HUDEP-2 (cell line): ENCODE data around the gene CAPZB.
"Not testable (repeated sequence)": the region's sequence is repeated elsewhere in the genome, so short reads cannot be mapped to it uniquely, and the experiment has no call there.

Source experiments
- DNase-seq, 76 experiments: peaks; one replicate each; lab custom pipeline; 2025; ENCODE audit not compliant: unreplicated experiment in 76 of 76; lab: John Stamatoyannopoulos, UW

CAPZB gene

GRCh38 chr1:19317126-19317910, 168.0 kb downstream of the CAPZB start:
- no peak for DNase-seq

GRCh38 chr1:19315378-19316198, 169.8 kb downstream of the CAPZB start:
- DNase-seq = no peak

DNA sequence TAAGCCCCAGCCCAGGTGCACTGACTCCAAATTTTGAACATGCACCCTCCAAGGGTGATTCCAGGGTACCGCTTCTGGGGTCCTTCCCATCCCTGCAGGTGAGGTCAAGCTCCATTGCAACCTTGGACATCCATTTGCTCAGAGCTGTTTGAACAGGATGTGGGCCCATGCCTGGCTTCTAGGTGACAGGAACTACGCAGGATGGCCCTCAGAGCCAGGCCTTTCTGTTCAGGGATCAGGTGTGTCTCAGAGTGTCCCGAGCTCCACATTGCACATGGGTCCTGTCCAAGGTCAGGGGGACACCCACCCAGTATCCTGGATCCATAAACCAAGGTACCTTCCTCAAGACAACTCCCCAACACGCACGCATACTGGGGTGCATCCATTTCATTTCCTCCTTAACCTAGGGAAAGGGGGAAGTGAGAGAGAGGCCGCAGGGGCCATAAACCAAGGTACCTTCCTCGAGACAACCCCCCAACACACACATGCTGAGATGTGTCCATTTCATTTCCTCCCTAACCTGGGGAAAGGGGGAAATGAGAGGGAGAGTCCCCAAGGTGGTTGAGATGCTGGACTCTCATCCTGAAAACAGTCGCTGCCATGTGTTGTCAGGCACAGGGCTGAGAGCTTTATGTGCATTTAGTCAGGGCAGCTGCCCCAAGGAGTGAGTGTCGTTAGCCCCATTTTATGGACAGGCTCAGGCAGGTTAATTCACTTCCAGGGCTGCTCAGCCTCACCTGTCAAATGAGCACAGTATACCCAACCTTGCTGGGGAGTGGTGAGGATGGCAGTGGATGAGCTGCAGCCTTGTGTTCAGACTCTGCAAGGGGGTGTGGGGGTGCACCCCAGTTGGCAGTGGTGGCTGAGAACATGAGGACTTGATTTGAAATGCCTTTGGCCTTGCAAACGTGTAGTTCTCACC, 171.1 kb downstream of the CAPZB start:
- no peak for DNase-seq

DNA sequence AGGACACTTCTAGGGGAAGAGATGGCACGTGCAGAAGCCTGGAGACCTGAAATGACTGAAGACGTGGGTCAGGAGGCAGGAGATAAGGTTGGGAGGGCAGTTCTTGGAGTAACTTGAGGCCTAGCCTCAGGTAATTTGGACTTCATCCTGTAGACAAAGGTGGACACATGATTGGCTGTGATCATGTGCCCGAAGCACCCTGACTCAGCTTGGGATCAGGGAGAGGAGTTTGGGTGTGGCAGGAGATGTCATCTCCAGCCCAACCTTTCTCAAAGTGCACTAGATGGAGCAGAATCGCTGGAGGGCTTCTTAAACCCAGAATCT, 171.7 kb downstream of the CAPZB start:
- DNase-seq = peak in 11 of 76 experiments; percentile 11 to 38 (median 20)

- DNase-seq = peak in 52 of 76 experiments; percentile 10 to 79 (median 59)
These were observed 172.3 kb downstream of the CAPZB start for GRCh38 chr1:19312782-19313635.

- peak in 73 of 76 experiments; percentile 22 to 95 (median 83) for DNase-seq
These were observed 173.2 kb downstream of the CAPZB start, which contains the start of the genes AKR7A2 and SLC66A1 for GRCh38 chr1:19311931-19312781. Gene AKR7A2 (minus strand): TSS chr1:19312144. CDS start chr1:19312124, 20 bp downstream. Gene SLC66A1 (plus strand): TSS chr1:19312326. CDS start chr1:19317678, 5,352 bp downstream.

DNA sequence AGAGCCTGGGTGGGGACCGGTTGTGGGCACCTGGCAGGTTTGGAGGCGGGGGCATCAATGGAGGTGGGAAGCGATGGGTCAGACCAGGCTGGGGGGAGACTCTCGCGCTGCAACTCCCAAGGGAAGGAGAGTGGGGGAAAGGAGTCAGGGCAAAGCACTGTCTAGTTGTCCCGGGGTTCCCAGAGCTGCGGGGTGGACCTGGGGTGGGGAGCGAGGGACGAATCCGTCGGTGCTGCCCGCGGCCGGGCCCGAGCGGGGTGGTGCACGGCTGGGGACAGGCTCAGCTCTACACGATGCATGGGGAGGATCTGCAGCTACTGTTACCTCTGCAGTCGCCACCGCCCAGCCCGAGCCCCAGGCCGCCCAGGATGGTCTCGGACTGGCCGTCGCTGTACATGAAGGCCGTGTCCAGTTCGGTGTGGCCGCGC, 173.8 kb downstream of the CAPZB start:
- DNase-seq = peak in 2 of 76 experiments; percentile 20 to 28

DNA sequence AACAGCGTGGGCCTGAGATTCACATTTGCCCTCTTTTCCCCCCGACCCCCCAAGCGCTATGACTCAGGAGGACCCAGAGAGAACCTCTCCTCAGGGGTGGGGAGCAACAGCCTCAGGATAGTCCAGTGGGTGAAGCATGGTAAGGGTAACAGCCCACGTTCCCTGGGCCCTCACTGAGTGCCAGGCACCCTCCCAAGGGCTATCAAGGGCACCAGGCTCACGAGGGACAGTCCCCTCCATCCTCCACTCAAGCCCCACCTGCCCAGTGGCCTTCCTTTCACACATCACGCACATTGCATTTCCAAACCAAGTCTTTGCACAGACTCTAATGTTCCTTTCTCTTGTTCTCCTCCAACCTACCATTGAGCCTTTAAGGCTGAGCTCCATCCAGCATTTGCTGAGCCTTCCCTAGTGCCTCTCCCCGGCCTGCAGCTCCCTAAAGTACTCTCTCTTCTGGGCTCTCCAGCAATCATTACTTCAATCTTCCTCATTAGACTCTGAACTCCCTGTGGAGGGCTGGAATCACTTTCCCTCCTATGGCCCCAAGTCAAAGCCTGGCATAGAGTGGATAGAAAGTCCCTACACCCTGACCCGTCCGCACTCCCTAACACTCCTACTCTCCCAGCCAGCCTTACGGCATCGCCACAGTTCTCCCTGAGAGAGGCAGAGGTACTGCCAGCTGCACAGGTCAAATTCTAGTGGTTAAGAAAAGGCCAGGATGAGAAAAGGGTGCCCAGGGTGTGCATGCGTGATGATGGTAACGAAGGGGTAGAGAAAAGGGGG, 174.4 kb downstream of the CAPZB start:
- peak in 1 of 76 experiments; percentile 7 for DNase-seq

- DNase-seq = no peak
These were observed 175.3 kb downstream of the CAPZB start for GRCh38 chr1:19310061-19310460.

- no peak for DNase-seq
These were observed 176.1 kb downstream of the CAPZB start for GRCh38 chr1:19309123-19309813.

GRCh38 chr1:19308509-19308907, 176.8 kb downstream of the CAPZB start:
- DNase-seq = no peak

DNA sequence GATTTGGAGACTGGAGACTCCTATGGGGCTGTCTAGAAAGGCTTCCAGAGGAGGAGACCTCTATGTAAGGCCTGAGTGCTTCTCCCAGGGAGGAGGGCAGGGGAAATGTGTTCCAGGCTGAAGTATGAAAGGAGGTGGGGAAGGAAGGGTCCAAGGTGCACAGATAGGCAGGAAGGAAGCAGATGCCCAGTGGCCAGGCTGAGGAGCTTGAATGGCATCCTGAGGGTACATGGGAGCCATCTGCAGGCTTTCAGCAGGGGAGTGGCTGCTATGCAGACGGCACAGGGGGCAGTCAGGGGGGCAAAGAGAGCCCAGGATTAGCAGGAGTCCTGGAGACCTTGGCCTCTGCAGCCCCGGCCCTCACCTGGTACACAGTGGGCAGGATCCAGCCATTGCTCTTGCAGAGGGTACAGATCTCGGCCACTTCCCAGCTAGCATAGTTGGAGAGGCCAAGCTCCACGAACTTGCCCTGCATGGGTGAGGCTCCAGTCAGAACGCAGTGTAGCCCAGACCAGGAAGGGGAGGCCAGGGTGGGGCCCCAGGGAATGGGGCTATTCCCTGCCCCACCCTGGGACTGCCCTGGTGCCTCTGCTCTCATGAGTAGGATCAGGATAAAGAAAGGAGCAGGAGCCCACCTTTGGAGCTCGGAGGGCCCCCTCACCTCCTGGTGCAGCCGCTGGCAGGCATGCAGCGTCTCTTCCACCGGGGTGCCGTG, 177.4 kb downstream of the CAPZB start:
- DNase-seq = no peak

DNA sequence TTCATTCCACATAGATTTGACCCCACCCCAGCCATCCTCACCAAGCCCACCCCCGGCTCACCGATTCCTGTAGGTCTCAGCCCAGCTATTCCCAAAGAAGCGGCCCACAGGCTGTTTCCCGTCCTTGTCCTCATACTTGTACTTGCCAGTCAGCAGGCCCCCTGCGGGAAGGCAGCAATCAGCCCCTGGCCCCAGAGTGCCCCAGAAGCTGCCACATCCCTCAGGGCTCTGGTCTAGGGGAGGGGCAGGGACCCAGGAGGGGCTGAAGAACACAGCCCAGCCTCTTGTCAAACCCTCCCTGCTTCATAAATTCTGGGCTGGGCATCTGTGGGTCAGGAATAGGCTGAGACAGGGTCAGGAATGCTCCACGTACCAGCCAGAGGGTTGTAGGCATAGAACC, 178.4 kb downstream of the CAPZB start:
- no peak for DNase-seq

DNA sequence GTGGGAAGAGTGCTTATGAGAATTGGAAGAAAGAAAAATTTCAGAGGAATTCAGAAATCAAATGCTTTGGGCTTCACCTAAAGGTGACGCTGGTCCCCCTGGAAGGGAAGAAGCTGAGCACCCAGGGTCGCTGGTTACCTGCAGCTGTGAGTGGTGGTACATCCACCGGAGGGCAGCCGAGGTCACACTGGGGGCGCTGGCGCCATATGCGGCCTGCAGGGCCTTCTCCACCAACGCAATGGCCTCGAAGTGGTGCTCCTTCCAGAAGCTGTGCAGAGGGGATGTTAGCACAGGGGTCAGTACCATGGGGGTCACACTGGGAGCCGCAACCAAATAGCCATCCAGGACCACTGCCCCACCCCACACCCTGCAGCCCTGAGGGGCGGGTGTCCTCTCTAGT, 179.5 kb downstream of the CAPZB start:
- no peak for DNase-seq

GRCh38 chr1:19304081-19304480, 181.3 kb downstream of the CAPZB start:
- DNase-seq = not testable (repeated sequence)

- DNase-seq = no peak
These were observed 185.1 kb downstream of the CAPZB start for GRCh38 chr1:19300211-19300610.

GRCh38 chr1:19294638-19295037, 190.7 kb downstream of the CAPZB start:
- no peak for DNase-seq
